HS-5 (cell line): ENCODE measurements around the gene MMP27.
"Not testable (repeated sequence)": the region's sequence is repeated elsewhere in the genome, so short reads cannot be mapped to it uniquely, and the experiment has no call there.

Experiments
- DNase-seq: peaks from one replicate; pipeline ENCODE4 v3.0.0-alpha.2; 2012; ENCODE audit warnings: low read depth

The MMP27 gene, protein sequence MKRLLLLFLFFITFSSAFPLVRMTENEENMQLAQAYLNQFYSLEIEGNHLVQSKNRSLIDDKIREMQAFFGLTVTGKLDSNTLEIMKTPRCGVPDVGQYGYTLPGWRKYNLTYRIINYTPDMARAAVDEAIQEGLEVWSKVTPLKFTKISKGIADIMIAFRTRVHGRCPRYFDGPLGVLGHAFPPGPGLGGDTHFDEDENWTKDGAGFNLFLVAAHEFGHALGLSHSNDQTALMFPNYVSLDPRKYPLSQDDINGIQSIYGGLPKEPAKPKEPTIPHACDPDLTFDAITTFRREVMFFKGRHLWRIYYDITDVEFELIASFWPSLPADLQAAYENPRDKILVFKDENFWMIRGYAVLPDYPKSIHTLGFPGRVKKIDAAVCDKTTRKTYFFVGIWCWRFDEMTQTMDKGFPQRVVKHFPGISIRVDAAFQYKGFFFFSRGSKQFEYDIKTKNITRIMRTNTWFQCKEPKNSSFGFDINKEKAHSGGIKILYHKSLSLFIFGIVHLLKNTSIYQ

DNA sequence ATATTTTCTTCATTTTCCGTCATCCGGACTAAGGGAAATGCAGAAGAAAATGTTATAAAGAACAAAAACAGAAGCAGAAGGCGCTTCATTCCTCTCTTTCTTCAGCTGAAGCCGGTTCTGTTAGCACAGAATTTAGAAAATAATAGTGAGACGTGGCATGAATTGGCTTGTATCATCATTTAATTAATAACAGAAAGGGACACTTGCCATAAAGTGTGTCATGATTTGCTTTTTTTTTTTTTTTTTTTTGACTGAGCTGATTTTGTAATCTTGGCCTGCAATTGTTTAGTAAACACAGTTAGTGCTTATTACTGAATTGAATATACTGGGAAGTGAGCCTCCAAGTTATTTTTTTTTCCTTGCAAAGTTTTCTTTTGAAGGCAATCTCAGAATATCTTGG is at the start of gene MMP27:
Gene MMP27 (minus strand): TSS at position 144 of the 400 bp plus-strand sequence. CDS start 55 bp downstream, at position 89.
- DNase-seq = no peak

DNA sequence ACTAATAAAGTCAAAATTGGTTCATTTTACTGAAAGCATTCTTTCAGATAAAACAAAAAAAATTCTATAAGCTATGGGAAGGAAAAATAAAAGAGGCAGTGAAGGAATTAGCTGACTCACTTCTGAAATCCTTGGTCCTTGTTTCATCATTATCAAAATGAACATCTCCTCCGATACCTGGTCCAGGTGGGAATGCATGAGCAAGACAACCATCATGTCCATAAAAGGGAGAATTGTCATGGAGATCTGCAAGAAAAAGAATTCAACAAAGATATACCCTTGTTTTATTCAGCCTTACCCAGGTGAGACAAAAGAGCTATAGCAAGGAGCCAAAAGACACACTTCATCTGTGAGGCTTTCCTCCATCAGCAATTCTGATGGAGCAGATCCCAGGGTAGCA is 47.7 kb upstream of the MMP27 start:
- no peak for DNase-seq

DNA sequence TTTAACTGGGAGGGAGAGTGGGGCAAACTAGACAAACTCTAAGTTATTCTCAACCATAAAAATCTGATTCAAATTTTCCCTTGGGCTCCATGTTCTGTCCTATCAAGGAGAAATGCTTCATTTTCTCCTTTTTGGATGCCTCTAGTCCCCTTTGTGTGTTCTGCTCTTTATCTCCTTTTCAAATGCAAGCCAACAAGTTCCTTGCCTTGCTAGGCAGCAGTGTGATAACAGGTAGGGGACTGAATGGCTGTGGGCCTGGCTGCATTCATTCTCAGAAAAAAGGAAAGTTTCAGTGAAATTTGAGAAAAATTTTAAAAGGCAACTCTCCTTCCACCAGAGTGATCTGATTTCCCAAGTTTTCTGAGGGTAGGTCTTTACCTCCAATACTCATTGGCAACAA is 46.1 kb upstream of the MMP27 start:
- DNase-seq = no peak

DNA sequence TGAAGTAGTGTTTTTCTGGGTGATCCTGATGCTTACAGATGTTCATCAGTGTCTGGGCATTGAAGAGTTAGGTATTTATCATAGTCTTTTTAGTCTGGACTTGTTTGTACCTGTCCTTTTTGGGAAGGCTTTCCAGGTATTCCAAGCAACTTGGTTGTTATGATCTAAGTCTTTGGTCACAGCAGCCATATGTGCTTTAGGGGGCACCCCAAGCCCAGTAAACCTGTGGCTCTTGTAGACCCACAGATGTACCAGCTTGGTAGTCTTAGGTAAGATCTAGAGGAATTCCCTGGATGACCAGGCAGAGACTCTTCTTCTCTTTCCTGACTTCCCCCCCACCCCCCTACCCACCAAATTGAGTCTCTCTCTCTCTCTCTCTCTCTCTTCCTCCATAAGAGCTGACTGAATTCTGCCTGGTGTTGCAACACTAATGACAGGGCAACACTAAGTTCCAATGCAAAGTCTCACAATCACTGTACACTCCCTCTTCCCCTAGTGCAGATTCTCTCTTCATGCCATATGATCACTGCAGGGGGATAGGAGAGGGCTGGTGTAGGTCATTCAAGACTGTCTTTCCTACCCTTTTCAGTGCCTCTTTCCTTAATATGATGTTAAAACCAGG is 43.6 kb upstream of the MMP27 start:
- DNase-seq = no peak

- not testable (repeated sequence) for DNase-seq
Measured at GRCh38 chr11:102746746-102747578, 41.4 kb upstream of the MMP27 start.

- no peak for DNase-seq
Measured at GRCh38 chr11:102734650-102735049, 29.1 kb upstream of the MMP27 start.

DNA sequence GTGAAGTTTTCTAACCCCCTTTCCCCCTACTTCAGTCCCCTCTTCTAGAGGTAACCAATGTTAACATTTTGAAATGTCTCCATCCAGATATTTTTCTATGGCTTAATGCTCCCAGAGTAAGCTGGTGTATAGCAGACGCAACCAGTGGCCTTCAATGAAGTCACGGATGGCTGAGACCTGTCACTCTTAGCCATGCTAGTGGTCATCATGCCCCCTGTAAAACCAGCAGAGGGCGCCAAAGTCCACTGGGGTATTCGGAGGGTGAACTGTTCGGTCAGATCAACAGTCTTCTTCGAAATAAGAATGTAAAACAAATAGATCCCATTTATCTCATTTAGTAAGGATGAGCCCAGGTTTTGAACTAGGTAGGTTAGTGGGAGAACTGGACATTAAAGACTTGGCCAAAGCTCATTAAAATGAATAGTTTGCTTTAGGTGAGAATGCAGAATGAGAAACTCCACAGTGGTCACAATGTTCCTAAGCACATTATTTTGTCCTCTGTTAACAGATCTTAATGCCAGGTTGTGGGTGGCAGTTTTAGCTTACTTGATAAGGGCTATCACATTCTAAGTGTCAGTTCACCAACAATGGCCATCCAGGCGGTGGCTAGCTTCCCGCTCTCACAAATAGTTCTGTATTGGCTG is 27.8 kb upstream of the MMP27 start:
- DNase-seq = peak; percentile 11

DNA sequence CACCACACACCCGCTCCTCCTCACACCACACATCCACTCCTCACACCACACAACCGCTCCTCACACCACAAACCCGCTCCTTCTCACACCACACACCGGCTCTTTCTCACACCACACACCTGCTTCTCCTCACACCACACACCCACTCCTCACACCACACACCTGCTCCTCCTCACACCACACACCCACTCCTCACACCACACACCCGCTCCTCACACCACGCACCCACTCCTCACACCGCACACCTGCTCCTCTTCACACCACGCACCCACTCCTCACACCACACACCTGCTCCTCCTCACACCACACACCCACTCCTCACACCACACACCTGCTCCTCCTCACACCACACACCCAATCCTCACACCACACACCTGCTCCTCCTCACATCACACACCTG is 25.4 kb upstream of the MMP27 start:
- DNase-seq = not testable (repeated sequence)

DNA sequence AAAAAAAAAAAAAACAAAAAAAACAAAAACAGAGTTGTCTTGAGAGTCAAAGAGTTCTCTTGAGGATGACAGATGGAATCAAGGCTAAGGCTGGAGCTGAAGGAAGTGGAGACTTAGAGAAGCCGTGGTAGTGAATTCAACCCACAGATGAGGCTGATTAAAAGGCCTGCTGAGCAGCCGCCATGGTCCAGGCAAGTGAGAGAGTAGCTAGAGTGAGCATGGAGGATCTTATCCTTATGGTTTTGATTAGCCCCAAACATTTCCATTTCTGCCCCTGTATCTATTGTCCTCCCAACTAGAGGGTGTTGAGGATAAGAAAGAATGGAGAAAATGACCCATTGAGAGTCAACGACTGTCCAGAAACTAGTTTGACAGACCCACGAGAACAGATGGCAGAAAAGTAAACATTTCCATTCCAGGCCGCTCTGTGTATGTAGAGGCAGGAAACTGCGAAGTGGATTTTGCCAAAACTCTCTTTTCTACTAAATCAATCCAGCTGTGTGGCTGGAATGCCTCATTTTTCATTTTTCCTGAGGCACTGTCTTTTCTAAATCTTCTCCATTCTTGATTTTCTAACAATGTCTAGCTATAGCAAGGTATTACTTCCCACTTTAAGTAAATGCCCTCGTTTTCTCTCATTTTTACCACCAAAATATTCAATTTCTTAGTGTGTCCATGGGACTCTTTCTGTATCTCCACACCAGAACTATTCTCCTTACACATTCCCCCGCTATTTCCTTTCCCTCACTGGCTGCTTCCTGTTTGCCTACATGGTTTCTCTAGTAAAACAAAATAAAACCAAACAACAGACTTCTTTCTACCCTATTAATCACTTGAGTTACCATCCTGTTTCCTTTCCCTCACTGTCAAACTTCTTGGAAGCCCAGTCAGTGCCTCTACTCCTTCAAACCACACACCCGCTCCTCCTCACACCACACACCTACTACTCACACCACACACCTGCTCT is 24.6 kb upstream of the MMP27 start:
- DNase-seq = peak; percentile 3

GRCh38 chr11:102727890-102728289 is 22.3 kb upstream of the MMP27 start:
- peak; percentile 63 for DNase-seq

DNA sequence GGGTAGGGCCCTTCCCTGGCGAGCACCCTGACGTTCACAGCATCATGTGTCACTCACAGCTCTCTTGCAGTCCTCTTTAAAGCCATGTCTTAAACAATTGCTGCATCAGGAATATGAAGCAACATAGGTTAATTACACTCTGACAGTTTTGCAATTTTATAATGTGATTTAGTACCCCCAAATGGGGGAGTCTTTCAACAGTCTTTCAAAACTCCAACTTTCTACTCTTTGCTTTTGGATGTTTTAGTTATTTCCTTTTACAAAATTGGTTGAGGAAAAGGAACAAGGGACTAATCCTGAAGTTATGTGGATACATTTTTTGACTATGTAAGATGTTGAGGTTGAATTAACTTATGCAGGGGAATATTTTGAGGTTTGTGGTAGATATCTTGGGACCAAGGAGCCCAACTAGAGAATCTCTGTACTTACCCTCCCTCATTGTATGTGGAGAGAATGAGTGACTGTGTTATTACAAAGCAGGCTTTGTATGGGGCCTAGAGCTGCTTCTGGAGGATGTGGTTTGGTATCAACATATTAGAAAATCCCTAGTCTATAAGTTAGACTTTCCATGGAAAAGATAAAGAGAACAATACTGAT is 19.4 kb upstream of the MMP27 start, which contains the start of gene MMP8:
Gene MMP8 (minus strand): TSS at position 51 of the 597 bp plus-strand sequence. CDS start 99 bp downstream, outside the sequence.
- DNase-seq = peak; percentile 22

DNA sequence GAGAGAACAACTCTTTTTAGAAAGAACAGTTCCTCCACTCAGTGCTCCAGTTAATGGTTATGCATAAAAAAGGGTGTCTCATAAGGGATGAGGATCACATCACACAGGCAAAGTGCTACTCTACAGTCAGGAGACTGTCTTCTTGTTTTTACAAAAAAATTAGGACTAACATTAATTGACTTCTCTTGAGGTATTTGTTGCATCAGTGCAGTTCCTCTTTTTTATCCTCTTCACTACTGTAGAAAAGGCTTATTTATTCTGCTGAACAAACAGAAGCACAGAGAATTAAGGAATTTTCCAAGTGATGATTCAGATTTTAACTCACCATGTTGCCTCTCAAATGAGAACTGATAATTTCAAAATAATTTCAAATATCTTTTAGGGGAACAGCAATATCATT is 17.3 kb upstream of the MMP27 start:
- DNase-seq = no peak

DNA sequence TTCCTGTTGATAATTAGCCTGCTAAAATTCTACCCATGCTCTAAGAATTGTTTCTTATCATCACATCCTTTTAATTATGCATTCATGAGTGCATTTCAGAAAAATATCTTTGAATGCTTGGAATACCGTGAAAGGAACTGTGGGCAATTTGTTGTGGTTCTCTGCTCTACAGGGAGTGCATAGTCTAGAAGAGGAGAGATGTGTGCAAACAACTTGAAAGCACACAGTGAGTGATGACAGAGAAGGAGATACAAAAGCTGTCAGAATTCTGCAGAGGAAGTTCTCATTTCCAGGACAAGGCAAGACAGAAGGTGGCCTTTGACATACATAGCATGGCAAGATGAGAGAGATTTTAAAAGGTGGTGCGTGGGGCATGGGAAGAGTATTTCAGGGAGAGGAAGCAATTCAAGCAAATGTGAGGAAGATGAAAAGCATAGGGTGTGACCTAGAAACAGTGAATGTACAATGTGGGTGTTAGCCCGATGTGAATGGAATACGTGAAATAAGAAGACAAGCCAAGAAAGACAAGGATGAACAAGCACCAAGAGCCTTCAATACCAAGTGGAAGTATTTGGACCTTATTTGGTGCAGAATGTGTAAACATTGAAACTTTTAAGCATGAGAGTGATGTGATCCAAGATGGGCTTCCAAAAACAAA is 14.2 kb upstream of the MMP27 start:
- DNase-seq = no peak

- DNase-seq = no peak
Measured at GRCh38 chr11:102717280-102717679, 11.7 kb upstream of the MMP27 start.

DNA sequence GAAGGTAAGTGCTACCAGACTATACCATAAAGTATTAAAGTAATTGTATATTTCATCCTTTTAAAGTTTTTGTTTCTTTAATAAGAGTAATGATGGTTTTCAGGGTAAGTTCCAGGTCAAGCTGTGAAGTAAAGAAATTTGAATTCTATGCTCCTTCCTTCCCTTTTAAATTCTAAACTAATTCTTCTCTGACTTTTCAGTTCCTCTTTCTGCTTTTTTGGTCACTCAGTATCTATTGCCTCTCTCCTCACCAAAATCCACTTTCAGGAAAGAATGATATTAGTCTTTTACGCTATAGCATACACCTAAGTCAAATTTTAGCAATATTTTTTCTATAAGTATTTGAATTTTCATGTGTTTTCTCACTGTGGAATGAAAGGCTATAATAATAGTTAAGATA is 11.0 kb upstream of the MMP27 start:
- no peak for DNase-seq

- no peak for DNase-seq
Measured at GRCh38 chr11:102712137-102712536, 6.6 kb upstream of the MMP27 start.

DNA sequence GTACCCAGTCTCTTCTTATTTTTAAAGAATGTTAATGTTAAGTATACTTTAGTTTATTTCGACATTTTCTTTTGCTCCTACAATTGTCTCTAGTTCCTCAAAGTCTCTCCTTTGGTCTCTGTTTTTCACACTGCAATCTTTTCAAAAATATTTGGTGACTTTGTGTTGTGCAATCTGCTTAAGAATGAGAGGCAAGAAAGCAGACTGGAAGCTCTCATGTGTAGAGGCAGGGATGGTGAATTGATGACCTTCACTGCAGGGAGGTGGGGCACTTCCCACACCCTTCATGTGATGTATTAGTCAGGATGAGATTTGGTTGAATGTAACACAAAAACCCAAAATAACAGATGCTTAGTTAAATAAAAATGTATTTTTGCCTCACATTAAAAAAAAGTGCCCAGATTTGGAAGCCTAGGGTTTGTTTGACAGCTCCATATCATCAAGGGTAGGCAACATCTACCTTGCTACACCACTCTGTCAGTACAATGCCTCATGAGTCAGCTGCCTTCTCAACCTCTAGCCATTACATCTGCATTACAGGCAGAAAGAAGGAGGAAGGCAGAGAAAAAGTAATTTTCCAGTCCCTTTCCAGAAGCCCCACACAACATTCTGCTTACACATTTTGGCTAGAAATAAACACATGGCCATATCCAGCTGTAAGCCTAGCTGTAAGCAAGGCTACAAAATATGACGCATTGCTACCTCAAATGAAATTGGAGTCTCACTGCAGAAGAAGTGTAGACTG is 3.8 kb upstream of the MMP27 start:
- DNase-seq = no peak

DNA sequence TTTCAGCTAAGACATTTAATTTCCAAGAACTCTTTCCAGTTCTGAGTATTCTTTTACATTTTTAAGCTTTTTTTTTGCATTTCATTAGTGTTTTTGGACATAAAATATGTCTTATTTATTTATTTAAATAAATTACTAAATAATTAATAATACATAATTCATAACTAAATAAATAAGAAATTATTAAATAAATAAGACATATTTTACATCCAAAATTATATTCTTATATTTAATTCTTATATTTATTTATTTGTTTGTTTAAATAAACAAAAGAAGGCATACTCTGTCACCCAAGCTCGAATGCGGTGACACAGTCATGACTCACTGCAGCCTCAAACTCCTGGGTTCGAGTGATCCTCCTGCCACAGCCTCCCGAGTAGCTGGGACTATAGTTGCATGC is 3.1 kb upstream of the MMP27 start:
- DNase-seq = no peak

DNA sequence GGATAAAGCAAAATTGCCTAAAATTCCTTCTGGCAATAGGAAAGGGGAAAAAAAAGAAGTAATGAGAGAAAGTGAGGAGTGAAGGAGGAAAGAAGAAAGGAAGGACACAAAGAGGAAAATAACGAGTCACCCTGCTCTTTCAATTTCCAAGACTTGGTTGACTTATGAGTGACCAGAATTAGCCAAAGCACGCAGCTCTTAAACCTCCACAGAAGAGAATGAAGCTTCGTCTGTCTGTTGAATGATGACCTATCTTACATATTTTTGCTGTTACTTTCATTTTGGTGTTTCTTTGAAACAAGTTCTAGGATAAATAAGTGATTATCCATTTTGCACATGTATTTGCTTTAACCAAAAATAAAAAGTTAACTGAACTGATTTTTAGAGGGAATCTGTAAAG is 728 bp downstream of the MMP27 start:
- DNase-seq = no peak
